ENCODE results near the gene ITGB6. TPM values are rescaled to one million over a fixed set of nuclear protein-coding genes. Genes with fewer than 3 reads are reported as not detected.
A peak's percentile ranks its signal among the peaks of the same experiment; 100 is the strongest.

ITGB6 gene
- total RNA-seq, 2 donors from 2014 or later = 13.2 to 24.6 TPM

GRCh38 chr2:160203422-160203821, 3.4 kb upstream of the ITGB6 start:
- TF ChIP-seq, protein P1, sequence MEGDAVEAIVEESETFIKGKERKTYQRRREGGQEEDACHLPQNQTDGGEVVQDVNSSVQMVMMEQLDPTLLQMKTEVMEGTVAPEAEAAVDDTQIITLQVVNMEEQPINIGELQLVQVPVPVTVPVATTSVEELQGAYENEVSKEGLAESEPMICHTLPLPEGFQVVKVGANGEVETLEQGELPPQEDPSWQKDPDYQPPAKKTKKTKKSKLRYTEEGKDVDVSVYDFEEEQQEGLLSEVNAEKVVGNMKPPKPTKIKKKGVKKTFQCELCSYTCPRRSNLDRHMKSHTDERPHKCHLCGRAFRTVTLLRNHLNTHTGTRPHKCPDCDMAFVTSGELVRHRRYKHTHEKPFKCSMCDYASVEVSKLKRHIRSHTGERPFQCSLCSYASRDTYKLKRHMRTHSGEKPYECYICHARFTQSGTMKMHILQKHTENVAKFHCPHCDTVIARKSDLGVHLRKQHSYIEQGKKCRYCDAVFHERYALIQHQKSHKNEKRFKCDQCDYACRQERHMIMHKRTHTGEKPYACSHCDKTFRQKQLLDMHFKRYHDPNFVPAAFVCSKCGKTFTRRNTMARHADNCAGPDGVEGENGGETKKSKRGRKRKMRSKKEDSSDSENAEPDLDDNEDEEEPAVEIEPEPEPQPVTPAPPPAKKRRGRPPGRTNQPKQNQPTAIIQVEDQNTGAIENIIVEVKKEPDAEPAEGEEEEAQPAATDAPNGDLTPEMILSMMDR (IDR thresholded peaks at IDR 0.05) = no peak
- Histone ChIP-seq H3K4me1 (no peaks in the 10 kb centered on the region), H3K9ac (ENCODE audit: low read depth in 2 of 2, low read length in 2 of 2) (no peak overlapping the region), H3K27ac (no peak overlapping the region), H3K9me3 (no peaks in the 10 kb centered on the region), H3K4me3 (no peak overlapping the region), H3K36me3 (no peaks in the 10 kb centered on the region), H3K27me3 (no peaks in the 10 kb centered on the region)
- no peak for DNase-seq
- intact Hi-C loops (cut with DNase I) = no loop called here

- Histone ChIP-seq H3K27me3 (no peaks in the 10 kb centered on the region), H3K4me3 (no peak overlapping the region), H3K9ac (ENCODE audit: low read depth in 2 of 2, low read length in 2 of 2) (no peak overlapping the region), H3K36me3 (no peaks in the 10 kb centered on the region), H3K4me1 (no peaks in the 10 kb centered on the region), H3K9me3 (no peaks in the 10 kb centered on the region), H3K27ac (no peak overlapping the region)
- no peak for DNase-seq
- intact Hi-C loops (cut with DNase I) = no loop called here
- TF ChIP-seq, protein P1 (IDR thresholded peaks at IDR 0.05) = no peak
These were observed 2.9 kb upstream of the ITGB6 start for GRCh38 chr2:160203007-160203406.

GRCh38 chr2:160201849-160202539, 1.9 kb upstream of the ITGB6 start:
- H3K4me3 ChIP-seq = no peak overlapping the region
- H3K27me3 ChIP-seq = no peaks in the 10 kb centered on the region
- no peaks in the 10 kb centered on the region for H3K4me1 ChIP-seq
- DNase-seq = no peak
- H3K9me3 ChIP-seq = no peaks in the 10 kb centered on the region
- no peak overlapping the region for H3K9ac ChIP-seq (ENCODE audit: low read depth in 2 of 2, low read length in 2 of 2)
- intact Hi-C loops (cut with DNase I) = no loop called here
- TF ChIP-seq, protein P1 (IDR thresholded peaks at IDR 0.05) = no peak
- H3K36me3 ChIP-seq = no peaks in the 10 kb centered on the region
- no peak overlapping the region for H3K27ac ChIP-seq

DNA sequence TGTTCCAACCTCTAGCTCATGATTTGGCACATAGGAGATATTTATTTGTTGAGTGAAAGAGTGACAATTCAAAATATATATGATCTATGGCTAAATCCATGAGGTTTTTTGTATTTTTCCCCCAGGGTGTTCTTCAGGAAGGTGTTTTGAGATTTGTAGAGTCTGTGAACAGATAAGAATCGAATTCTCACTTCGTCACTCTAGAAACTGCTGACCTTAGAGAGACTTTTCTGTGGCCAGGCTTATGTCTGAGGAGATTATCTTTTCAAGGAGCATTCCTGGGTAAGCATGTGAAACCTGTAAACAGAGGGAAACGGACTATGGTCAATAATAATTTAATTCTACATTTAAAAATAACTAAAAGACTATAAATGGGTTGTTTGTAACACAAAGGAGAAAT, 849 bp upstream of the ITGB6 start:
- TF ChIP-seq, protein P1 (IDR thresholded peaks at IDR 0.05) = no peak
- Histone ChIP-seq H3K27me3 (no peaks in the 10 kb centered on the region), H3K4me3 (no peak overlapping the region), H3K9me3 (no peaks in the 10 kb centered on the region), H3K36me3 (no peaks in the 10 kb centered on the region), H3K4me1 (no peaks in the 10 kb centered on the region), H3K9ac (ENCODE audit: low read depth in 2 of 2, low read length in 2 of 2) (no peak overlapping the region), H3K27ac (no peak overlapping the region)
- intact Hi-C loops (cut with DNase I) = no loop called here
- no peak for DNase-seq

DNA sequence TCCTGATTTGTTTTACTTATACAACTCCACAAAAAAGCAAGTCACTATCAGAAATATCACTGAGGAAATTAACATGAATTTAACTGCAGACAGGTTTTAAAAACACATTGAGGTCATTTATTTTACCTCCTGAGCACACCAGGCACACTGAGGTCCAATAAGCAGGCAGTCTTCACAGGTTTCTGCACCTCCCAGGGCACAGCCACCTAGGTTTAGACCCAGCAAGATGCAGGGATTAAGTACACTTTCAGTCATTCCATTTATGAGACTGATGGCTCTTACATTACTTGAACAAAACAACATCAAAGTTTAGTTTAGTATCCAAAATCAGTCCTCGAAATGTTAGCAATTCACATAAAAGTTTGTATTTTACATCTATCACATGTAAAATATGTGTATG, 1.0 kb downstream of the ITGB6 start:
- Histone ChIP-seq H3K4me1 (no peaks in the 10 kb centered on the region), H3K9me3 (no peaks in the 10 kb centered on the region), H3K36me3 (no peaks in the 10 kb centered on the region), H3K9ac (ENCODE audit: low read depth in 2 of 2, low read length in 2 of 2) (no peak overlapping the region), H3K27ac (no peak overlapping the region), H3K27me3 (no peaks in the 10 kb centered on the region), H3K4me3 (peak overlapping the region; percentile 5)
- intact Hi-C loops (cut with DNase I) = no loop called here
- TF ChIP-seq, protein P1 (IDR thresholded peaks at IDR 0.05) = no peak
- DNase-seq = no peak
